Measurements from ENCODE around the gene TOR1AIP1. TPM values are rescaled to one million over a fixed set of nuclear protein-coding genes. Genes with fewer than 3 reads are reported as not detected.

Gene TOR1AIP1
- total RNA-seq, 1 donor from 2014 or later: 21.6 TPM

DNA sequence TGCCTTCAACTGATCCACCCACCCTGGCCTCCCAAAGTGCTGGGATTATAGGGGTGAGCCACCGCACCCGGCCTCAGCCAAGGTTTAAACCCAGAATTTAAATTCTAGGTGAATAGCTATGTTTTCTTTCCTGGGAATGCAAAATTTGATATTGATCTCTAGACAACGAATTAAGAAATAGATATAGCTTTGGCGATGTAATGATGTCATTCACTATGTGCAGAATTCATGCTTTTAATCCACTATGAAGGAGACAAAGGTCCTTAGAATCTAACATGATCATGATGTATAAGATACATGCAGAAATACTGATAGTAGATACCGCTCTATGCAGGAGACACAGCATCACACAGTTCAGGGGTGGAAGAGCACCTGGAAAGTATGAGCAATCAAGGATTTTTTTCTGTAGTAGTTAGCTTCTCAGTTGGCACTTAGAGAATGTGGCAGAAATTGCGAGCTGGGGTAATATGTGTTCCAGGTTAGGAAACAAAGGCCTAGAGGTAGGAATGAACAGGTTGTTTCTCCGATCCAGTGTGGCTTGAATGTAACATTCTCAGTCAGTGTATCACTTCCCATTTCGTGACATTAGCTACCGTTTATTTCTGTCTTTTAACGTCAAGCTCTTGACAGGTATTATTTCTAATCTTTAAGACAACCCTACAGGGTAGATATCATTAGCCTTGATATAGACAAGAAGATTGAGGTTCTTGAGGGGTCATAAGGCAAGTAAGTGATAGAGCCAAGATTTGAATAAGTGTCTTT is 69.5 kb downstream of the TOR1AIP1 start:
- H3K4me1 ChIP-seq: peaks cover 8% of the 10 kb centered on the region
- H3K36me3 Mint-ChIP-seq: no peaks in the 10 kb centered on the region

GRCh38 chr1:179952186-179952585 is 70.1 kb downstream of the TOR1AIP1 start:
- Mint-ChIP-seq H3K4me3 (no peak overlapping the region), H3K27me3 (ENCODE audit: insufficient read depth, low read depth) (peaks cover 5% of the 10 kb centered on the region), H3K36me3 (no peaks in the 10 kb centered on the region), H3K9me3 (no peaks in the 10 kb centered on the region), H3K4me1 (peaks cover 13% of the 10 kb centered on the region), H3K27ac (peak overlapping the region; percentile 2)
- H3K9me3 ChIP-seq (ENCODE audit: low read depth): no peaks in the 10 kb centered on the region
- H3K4me2 ChIP-seq: no peak overlapping the region
- H2AFZ ChIP-seq (replicated peaks): no peak overlapping the region
- TF ChIP-seq EZH2 (IDR thresholded peaks at IDR 0.05) (no peak), EZH2phosphoT487 (IDR thresholded peaks at IDR 0.05) (no peak), CTCF (IDR thresholded peaks at IDR 0.05) (no peak)
- H3K27me3 ChIP-seq: no peaks in the 10 kb centered on the region
- H3F3A ChIP-seq (ENCODE audit: low read depth): peaks cover 18% of the 10 kb centered on the region
- no peak for DNase-seq (ENCODE audit: low spot score)
- H4K20me1 ChIP-seq (ENCODE audit: low read depth): peaks cover 20% of the 10 kb centered on the region
- H3K36me3 ChIP-seq: no peaks in the 10 kb centered on the region
- no peak overlapping the region for H3K27ac ChIP-seq
- H3K4me1 ChIP-seq: peaks cover 10% of the 10 kb centered on the region
- H3K9ac ChIP-seq: no peak overlapping the region
- H3K4me3 ChIP-seq: no peak overlapping the region
- peaks cover 25% of the 10 kb centered on the region for H3K79me2 ChIP-seq (ENCODE audit: low read depth)

More for the DNA sequence above, 69.5 kb downstream of the TOR1AIP1 start:
- Histone ChIP-seq H3K79me2 (ENCODE audit: low read depth) (peaks cover 19% of the 10 kb centered on the region), H3F3A (ENCODE audit: low read depth) (peaks cover 18% of the 10 kb centered on the region), H3K9me3 (ENCODE audit: low read depth) (no peaks in the 10 kb centered on the region), H3K4me3 (no peak overlapping the region), H3K27ac (no peak overlapping the region), H3K36me3 (no peaks in the 10 kb centered on the region), H4K20me1 (ENCODE audit: low read depth) (peaks cover 13% of the 10 kb centered on the region), H3K9ac (no peak overlapping the region), H3K4me2 (no peak overlapping the region), H2AFZ (replicated peaks) (no peak overlapping the region), H3K27me3 (no peaks in the 10 kb centered on the region)
- Mint-ChIP-seq H3K9me3 (no peaks in the 10 kb centered on the region), H3K27ac (no peak overlapping the region), H3K4me3 (no peak overlapping the region), H3K4me1 (peaks cover 9% of the 10 kb centered on the region), H3K27me3 (ENCODE audit: insufficient read depth, low read depth) (peaks cover 5% of the 10 kb centered on the region)
- TF ChIP-seq CTCF (IDR thresholded peaks at IDR 0.05) (no peak), EZH2phosphoT487 (IDR thresholded peaks at IDR 0.05) (no peak), EZH2 (IDR thresholded peaks at IDR 0.05) (no peak)
- DNase-seq (ENCODE audit: low spot score): no peak

GRCh38 chr1:179953974-179954492 is 71.9 kb downstream of the TOR1AIP1 start:
- Mint-ChIP-seq H3K4me3 (peak overlapping the region; percentile 98), H3K27ac (peak overlapping the region; percentile 4), H3K27me3 (ENCODE audit: insufficient read depth, low read depth) (no peaks in the 10 kb centered on the region), H3K36me3 (no peaks in the 10 kb centered on the region), H3K9me3 (no peaks in the 10 kb centered on the region), H3K4me1 (peaks cover 16% of the 10 kb centered on the region)
- DNase-seq (ENCODE audit: low spot score): peak; percentile 39
- no peaks in the 10 kb centered on the region for H3K9me3 ChIP-seq (ENCODE audit: low read depth)
- TF ChIP-seq EZH2phosphoT487 (IDR thresholded peaks at IDR 0.05) (no peak), EZH2 (IDR thresholded peaks at IDR 0.05) (peak; percentile 48), CTCF (IDR thresholded peaks at IDR 0.05) (peak; percentile 26)
- peaks cover 34% of the 10 kb centered on the region for H4K20me1 ChIP-seq (ENCODE audit: low read depth)
- H3K27ac ChIP-seq: no peak overlapping the region
- no peaks in the 10 kb centered on the region for H3K36me3 ChIP-seq
- peaks cover 10% of the 10 kb centered on the region for H3K4me1 ChIP-seq
- peak overlapping the region; percentile 93 for H2AFZ ChIP-seq (replicated peaks)
- H3K27me3 ChIP-seq: no peaks in the 10 kb centered on the region
- no peak overlapping the region for H3K9ac ChIP-seq
- H3K4me3 ChIP-seq: peak overlapping the region; percentile 94
- H3K4me2 ChIP-seq: peak overlapping the region; percentile 80
- peaks cover 18% of the 10 kb centered on the region for H3F3A ChIP-seq (ENCODE audit: low read depth)
- peaks cover 44% of the 10 kb centered on the region for H3K79me2 ChIP-seq (ENCODE audit: low read depth)
